Gastrocnemius medialis (tissue), 4 donors: ENCODE results near the gene PLEKHN1.

Experiments
- POLR2A ChIP-seq, 2 donors: fragments of 450-650 bp; IDR thresholded peaks; one replicate each; pipeline ENCODE4 v1.6.1; 2017; ENCODE audit warnings: antibody characterized with exemption in 2 of 2, mild to moderate bottlenecking in 2 of 2, moderate library complexity in 2 of 2
- TF ChIP-seq, protein P1 (sequence below), 5 experiments: fragments of 450-650 bp in 3 of 5; fragments of 200-600 bp in 2 of 5; sonication (generic) in 2 of 5; IDR thresholded peaks in 4 of 5; conservative IDR thresholded peaks in 1 of 5; 1 replicate in 4 of 5; 2 replicates in 1 of 5; pipeline ENCODE4 v1.5.1; 2016 to 2019; ENCODE audit warnings: antibody characterized with exemption in 5 of 5, mild to moderate bottlenecking in 3 of 5, moderate library complexity in 3 of 5

DNA sequence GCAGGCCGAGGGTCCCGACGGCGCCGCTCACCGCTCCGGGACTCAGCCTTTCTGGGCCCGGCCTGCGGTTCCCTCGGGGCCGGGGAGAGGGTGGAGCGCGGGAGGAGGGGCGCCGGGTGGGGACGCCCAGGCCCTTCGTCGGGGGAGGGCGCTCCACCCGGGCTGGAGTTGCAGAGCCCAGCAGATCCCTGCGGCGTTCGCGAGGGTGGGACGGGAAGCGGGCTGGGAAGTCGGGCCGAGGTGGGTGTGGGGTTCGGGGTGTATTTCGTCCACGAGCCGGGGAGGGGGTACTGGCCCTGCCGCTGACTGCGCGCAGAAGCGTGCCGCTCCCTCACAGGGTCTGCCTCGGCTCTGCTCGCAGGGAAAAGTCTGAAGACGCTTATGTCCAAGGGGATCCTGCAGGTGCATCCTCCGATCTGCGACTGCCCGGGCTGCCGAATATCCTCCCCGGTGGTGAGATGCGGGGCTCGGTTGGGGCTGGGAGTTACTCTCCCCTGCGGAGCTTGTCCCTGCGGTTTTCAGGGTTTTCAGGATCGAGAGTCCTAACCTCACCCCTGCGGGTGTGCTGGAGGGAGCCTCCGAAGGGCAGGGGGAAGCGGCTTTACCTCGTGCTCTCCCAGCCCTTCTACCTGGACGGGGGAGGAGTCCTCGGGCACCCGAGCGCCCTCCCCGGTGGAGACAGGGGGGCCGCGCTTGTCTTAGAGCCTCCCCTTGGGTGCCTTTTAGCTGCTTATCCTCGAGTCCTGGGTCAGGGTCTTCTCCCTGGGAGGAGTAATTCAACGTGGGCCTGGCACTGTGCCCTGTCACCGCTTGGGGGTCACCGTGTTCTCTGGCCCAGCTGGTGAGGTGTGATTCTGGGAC lies 40.5 kb upstream of the PLEKHN1 start:
- TF ChIP-seq, protein P1, sequence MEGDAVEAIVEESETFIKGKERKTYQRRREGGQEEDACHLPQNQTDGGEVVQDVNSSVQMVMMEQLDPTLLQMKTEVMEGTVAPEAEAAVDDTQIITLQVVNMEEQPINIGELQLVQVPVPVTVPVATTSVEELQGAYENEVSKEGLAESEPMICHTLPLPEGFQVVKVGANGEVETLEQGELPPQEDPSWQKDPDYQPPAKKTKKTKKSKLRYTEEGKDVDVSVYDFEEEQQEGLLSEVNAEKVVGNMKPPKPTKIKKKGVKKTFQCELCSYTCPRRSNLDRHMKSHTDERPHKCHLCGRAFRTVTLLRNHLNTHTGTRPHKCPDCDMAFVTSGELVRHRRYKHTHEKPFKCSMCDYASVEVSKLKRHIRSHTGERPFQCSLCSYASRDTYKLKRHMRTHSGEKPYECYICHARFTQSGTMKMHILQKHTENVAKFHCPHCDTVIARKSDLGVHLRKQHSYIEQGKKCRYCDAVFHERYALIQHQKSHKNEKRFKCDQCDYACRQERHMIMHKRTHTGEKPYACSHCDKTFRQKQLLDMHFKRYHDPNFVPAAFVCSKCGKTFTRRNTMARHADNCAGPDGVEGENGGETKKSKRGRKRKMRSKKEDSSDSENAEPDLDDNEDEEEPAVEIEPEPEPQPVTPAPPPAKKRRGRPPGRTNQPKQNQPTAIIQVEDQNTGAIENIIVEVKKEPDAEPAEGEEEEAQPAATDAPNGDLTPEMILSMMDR (IDR thresholded peaks at IDR 0.05 in 4 of 5, conservative IDR thresholded peaks at IDR 0.05 in 1 of 5), result no peak
- TF ChIP-seq POLR2A (IDR thresholded peaks at IDR 0.05), result no peak
